IPS DF 19.7 (cell line): Measurements from ENCODE around the gene ZNF804B.
"Not testable (repeated sequence)": the region's sequence is repeated elsewhere in the genome, so short reads cannot be mapped to it uniquely, and the experiment has no call there.

Experiments
- DNase-seq: peaks from one replicate; pipeline ENCODE4 v3.0.0-alpha.2; 2013; ENCODE audit warnings: low read depth, low spot score

Gene ZNF804B

DNA sequence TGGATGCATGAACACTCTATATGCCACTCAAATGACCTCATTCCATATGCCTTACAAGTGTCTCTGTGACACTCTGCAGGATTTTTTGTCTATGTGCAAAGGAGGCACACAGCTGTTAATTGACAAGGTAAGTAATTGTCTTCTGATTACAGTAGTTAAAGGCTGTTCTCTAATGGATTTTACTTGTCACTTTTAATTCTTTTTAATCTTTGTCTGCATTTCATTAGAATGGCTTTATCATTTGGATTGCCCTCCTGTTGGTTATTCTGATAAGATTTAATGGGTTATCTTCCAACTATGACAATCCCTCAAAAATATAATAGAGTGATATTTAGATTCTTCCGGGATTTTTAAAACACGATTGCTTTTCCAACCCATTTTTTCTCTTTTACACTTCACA lies 326.1 kb downstream of the ZNF804B start:
- DNase-seq, result no peak

- DNase-seq, result no peak
Observed at GRCh38 chr7:89091550-89091949, 332.1 kb downstream of the ZNF804B start.

DNA sequence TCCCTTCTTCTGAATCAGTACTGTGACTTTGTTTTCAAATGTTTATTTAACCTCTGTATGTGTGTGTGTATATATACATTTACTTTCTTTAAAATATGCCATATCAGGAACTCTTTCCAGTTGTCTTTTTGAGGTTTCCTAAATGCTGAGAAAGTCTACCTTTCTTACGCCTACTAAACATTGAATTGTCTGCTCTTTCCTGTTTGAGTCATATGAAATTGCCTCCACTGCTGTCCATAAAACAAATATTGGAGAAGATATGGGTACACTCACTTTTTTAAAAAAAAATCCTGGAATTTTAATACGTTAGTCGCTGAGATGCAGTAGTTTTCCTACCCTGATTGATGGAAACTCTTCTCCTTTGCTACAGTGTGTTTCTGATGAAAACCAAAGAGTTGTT lies 334.8 kb downstream of the ZNF804B start:
- DNase-seq, result no peak

DNA sequence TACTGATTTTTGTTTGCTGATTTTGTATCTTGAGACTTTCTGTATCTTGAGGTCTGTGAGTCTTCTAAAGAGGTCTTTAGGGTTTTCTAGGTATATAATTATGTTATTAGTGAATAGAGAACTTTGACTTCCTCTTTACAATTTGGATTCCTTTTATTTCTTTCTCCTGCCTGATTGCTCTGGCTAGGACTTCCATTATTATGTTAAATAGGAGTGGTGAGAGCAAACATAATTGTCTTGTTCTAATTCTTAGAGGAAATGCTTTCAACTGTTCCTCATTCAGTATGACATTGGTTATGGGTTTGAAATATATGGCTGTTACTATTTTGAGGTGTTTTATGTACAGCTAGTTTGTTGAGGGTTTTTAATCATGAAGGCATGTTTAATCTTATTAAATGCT lies 344.1 kb downstream of the ZNF804B start:
- no peak for DNase-seq

DNA sequence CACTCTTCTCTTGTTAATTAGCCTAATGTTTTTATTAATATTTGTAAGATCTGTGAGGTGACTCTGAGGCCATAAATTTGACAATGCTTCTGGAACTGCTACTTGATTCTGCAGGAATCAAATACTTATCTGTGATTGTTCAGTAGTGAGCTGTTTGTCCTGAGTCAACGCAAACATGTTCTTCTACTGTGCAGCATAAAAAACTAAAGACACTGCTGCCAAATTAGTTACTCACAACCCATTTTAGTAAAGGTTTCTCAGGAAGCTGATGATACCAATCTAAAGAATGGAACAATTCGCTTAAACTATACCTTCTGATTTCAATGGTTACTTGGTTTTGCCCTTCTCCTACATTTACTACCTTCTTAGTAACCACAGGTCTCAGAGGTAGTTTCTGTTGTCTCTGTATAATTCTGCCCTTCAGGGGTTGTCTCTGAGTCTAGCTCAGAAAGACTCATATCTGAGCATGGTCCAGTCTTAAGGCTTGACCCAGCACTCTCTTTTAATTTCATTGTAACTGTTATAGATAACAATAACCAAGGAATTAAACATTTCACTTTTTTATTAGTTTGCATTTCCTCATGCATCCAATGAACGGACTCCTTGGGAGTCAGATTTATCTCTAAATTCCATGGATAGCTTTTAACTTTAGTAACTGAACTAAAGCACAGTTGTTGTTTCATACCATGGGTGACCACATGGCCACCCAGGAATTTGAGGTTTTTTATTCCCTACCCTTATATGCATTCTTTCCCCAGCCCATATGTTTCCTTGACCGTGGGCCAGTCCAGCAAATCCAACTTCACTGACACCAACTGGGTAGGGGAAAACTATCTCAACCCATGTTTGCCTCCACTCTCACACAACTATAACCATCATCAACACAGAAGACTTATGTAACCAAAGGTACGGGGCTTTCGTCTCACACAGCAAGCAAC lies 345.5 kb downstream of the ZNF804B start:
- DNase-seq, result no peak

DNA sequence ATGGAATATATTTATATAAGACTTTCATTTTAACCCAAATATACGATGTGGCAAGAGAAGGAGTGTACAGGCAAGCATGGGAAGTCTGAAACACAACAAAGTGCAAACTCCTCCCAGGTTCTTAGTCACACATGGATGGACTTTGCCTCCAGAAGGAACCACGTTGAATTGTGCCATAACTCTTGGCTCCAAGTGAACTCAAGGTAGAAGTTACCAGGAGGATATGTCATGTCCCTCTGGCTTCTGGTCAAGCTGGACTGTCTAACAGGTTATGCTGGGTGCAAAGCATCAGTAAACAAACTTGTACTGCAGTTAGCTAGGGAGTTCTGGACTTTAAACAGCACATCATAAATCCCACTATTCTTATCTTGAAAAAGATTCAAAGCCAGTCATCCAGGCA lies 364.4 kb downstream of the ZNF804B start:
- DNase-seq, result no peak

DNA sequence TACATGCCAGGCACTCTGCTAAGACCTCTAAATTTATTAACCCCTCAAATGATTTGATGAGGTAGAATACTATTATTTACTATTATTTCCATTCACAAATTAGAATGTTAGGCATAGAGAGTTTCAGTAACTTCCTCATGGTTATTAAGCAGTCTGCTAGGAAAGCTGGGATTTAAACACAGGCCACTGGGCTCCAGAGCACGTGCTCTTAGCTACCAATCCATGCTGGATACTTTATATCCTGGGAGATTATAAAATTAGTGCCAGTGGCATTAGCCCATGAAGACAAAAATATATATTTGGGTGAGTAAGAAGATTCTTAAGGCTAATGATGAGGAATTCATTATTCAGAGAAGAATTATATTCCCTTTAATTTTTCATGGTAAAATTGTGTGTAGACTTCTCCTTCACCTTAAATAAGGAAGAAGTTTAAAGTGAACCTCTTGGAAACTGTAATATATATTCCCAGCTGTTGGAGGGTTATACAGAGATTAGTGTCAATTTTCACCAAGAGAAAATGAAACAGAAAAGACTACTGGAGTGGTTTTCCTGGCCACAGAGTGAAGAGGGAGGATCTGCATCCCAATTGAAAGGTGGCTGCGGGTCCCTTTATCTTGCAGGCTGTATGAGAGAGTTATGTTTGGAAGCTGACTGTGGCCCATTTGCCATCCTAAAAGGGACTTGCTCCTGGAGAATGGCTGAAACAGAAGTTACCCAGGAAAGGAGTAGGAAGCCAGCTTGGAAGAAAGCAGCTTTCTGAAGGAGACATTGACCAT lies 370.3 kb downstream of the ZNF804B start:
- no peak for DNase-seq

DNA sequence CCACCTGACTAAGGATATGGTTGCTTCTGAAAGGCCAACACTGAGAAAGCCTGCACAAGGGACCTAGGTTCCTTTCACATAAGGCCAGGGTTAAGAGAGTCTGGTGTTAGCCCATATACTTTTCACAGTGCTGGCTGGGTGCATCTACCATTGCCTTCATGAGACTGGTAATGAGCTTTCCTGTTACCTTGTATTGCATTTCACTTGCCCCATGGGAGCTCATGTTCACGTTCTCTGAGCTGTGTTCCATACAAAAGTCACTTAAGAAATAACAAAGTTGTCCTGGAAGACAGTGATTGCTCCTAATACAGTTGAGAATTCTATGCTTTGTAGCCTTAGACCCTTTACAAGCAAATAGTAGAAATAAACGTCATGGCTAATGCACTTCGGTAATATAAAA lies 373.9 kb downstream of the ZNF804B start:
- no peak for DNase-seq

GRCh38 chr7:89133819-89134218 lies 374.3 kb downstream of the ZNF804B start:
- DNase-seq, result no peak

DNA sequence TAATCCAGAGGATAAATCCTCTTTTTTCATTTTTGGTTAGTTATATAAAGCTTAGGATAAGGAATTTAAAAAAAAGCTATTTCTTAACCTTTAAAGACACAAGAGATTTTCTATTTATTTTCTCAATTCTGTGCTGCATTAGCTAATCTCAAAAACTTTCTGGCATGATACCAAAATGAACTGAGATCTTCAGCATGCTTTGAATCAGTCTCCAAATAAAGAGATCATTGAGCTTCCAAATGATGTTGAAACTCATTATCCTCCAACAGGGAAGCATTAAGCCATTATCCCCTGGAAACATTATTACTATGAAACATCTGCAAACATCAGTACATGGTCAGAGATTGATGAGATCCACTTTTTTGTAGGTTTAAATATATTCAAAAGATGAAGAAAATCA lies 386.3 kb downstream of the ZNF804B start:
- DNase-seq, result no peak

- no peak for DNase-seq
Observed at GRCh38 chr7:89160107-89160506, 400.6 kb downstream of the ZNF804B start.

DNA sequence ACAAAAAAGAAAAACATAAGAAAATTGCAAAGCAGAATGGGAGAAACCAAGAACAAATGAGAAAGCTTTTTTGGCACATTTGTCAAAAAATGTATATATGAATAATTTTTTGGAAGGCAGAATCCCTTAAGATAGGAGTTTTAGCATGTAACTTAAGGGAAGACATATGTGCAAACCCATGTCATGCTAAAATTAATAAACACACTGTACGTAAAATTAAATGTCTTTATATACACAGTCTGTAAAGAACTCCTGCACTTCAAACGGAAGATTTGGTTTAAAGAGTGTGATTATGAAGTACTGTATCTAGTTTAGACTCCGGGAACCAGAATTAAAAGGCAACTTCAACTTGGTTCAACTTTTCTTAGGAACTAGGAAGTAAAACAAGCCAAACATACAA lies 405.9 kb downstream of the ZNF804B start:
- DNase-seq, result no peak

GRCh38 chr7:89170628-89171027 lies 411.1 kb downstream of the ZNF804B start:
- no peak for DNase-seq

DNA sequence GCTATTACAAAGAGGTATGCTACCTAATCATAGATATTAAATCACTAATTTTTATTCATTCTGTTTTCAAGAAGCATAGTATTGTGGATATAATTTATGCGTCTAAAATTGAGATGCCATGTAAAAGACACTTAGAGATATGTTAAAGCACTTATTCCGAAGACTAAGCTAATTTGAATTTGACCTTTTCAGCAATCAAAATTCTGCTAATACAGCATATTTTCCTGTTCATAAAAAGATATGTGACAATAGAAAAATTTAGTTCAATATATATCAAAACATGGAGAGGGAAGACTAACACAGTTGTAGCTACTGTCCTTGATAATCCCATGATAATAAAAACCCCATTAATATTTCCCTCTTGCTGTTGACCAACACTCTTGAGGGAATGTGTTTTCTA lies 422.6 kb downstream of the ZNF804B start:
- no peak for DNase-seq

DNA sequence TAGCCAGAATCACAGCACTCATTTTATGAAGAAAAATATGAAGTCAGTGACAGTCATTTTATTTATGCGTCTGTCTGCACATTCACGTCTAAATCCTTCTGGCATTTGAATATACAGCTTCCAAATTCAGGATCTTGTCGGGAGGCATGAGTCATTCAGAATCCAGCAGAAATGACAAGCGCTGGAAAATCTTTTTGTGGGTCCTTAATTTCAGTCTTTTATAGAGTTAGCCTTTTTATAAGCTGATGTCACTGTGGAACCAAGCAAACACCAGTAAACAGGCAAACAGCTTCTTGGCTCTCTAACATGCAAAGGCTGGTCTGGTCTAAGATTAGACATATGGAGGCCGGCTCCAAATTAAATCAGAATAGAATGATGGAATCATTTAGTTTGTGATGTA lies 424.2 kb downstream of the ZNF804B start:
- DNase-seq, result no peak

DNA sequence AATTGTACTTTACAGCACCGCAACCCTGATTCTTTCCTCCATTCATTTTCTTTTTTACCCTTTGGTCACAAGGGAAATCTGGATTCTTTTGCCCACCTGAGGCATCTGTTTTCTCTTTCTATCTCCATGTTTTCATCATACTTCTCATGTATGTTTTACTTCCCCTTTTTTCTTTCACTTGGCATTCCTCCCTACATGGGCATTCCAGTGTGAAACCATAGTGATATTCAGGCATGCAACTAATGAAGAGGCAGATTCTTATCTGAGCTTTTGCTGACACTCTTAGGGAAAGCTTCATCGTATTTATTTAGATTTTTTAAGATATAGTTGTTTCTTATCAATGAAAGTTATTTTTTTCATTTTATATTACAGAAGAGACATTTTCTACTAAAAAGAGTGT lies 441.3 kb downstream of the ZNF804B start:
- no peak for DNase-seq

DNA sequence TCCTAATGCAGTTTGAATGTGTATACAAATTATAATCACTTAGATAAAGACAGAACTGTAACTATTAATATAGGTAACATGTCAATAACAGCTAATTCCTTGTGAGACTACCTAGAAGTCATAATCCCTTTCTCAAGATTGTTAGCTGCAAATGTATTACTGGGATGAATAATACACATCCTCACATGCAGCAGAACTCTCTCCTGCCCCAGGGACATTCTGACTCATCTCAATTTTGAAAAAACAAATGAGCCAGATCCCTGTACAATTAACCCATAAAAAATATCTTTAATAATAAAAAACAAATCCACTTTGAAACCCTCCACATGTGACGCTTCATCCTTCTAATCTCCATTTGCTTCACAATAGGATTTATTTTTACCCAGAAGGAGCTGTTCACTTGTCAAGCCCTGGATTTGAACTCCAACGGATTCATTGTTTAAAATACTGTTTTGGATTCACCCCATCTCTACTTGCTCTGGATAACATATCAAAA lies 464.4 kb downstream of the ZNF804B start:
- no peak for DNase-seq

GRCh38 chr7:89228688-89229171 lies 469.2 kb downstream of the ZNF804B start:
- DNase-seq, result not testable (repeated sequence)

DNA sequence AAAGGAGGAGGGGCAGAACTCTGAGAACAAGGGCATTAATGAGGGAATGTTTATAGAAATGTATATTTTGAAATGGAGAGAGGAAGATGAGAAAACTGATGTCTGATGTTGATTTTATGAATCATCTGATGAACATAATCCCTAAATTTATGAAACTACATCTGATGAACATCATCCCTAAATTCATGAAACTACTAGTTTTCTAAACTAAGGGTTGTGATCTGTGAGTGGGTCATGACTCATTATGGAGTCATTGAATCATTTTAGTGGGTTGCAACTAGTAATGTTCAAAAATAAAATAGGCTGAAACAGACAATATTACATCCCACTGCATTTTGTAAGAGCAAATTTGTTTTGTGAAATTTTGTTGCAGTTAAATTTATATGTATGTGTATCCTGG lies 478.7 kb downstream of the ZNF804B start:
- DNase-seq, result no peak

GRCh38 chr7:89246196-89246595 lies 486.7 kb downstream of the ZNF804B start:
- DNase-seq, result no peak

DNA sequence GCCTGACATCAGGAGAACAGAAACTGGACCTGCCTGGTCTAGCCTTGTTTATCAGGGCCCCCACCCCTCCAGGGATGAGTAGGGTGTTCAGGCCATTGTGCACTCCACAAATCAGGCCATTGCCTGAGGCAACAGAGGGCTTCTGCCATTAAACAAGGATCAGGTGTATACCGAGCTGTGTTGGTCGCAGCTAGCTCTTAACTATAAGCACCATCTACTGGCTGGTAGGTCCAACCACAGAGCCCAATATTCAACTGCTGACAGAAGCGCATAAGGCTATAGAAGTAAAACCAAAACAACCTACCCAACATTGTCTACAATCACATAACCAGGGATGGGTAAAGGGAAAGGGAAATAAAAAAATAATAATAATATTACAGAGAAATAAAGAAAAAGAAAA lies 487.7 kb downstream of the ZNF804B start:
- no peak for DNase-seq

- DNase-seq, result no peak
Observed at GRCh38 chr7:89259085-89259484, 499.6 kb downstream of the ZNF804B start.

DNA sequence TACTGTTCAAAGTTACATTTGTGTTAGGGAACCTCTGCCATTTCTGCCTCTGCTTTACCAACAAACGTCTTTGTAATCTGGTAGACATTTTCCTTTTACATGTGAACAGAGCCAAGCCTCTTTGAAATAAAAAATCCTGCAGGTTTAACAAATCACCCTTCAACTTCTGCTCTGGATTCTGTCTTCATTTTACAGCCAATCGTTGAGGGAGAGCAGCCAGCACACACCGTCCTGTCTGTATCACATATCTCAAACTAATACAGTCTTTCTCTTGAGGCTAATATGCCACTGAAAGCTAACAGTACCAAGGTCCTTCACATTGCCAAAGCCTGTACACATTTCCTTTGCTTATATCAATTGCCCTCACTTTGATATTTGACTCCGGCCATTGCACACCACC lies 504.6 kb downstream of the ZNF804B start:
- DNase-seq, result no peak
